GM12878 (cell line): ENCODE data around the gene KCNK7. TPM values are rescaled to one million over a fixed set of nuclear protein-coding genes. Genes with fewer than 3 reads are reported as not detected.

Experiments
- ATAC-seq: fragments of 200-7000 bp; cut with Tn5 transposase; 3 replicates; pipeline ENCODE4 v1.9.1; 2020; ENCODE audit warnings: mild to moderate bottlenecking, moderate library complexity
- BruUV-seq: library from RNA; stranded (reverse); fragments of 400-500 nt; replicated peaks from 2 replicates; lab custom pipeline; 2021; lab: Mats Ljungman, UMichigan
- CTCF ChIA-PET: fragments of 300-600 bp; sonication (Branson Sonifier 250); formaldehyde crosslinking; extraction: SDS; loops from one replicate; lab custom pipeline; 2021; ENCODE audit warnings: inconsistent platforms; lab: Yijun Ruan, JAX
- POLR2A ChIA-PET: fragments of 350-600 bp; formaldehyde crosslinking; extraction: SDS; loops from one replicate; lab custom pipeline; 2021; ENCODE audit warnings: inconsistent platforms; lab: Charles Lee
- RAD21 ChIA-PET: fragments of 300-600 bp; sonication (Branson Sonifier 250); formaldehyde crosslinking; loops from one replicate; lab custom pipeline; 2023; ENCODE audit warnings: antibody characterized with exemption; ENCODE audit not compliant: unreplicated experiment; lab: Charles Lee
- SMC1A ChIA-PET: fragments of 300-600 bp; sonication (Branson Sonifier 250); formaldehyde crosslinking; loops from one replicate; lab custom pipeline; 2023; ENCODE audit not compliant: unreplicated experiment, uncharacterized antibody; lab: Charles Lee
- DNase-seq: peaks from one replicate; pipeline ENCODE4 v3.0.0-alpha.2; 2011; ENCODE audit warnings: low read depth, low spot score
- FAIRE-seq: peaks from 3 replicates; lab custom pipeline; 2011; peaks lifted over from hg19 to GRCh38; lab: Jason Lieb, UNC
- H2AFZ ChIP-seq: 2 replicates; pipeline ENCODE4 v1.6.0; 2011; ENCODE audit warnings: low read depth, low read length, control low read depth; ENCODE audit not compliant: control insufficient read depth
- H3K27ac ChIP-seq: 2 replicates; pipeline ENCODE4 v1.5.1; 2011; ENCODE audit warnings: control low read depth; ENCODE audit not compliant: control insufficient read depth, insufficient read depth
- H3K27me3 ChIP-seq, 2 experiments: replicated peaks in 1 of 2; 2 replicates each; pipeline versions ENCODE4 v1.6.0 to v1.6.1; 2011; ENCODE audit warnings: low read length in 1 of 2; ENCODE audit not compliant: control insufficient read depth in 2 of 2, insufficient read depth in 2 of 2
- H3K36me3 ChIP-seq, 2 experiments: 2 replicates each; pipeline ENCODE4 v1.5.1; 2011; ENCODE audit warnings: low read length in 1 of 2; ENCODE audit not compliant: control insufficient read depth in 2 of 2, insufficient read depth in 2 of 2
- H3K4me1 ChIP-seq: 2 replicates; pipeline ENCODE4 v1.6.1; 2011; ENCODE audit warnings: mild to moderate bottlenecking, low read length, moderate library complexity, mixed read lengths; ENCODE audit not compliant: control insufficient read depth, insufficient read depth
- H3K4me2 ChIP-seq: 2 replicates; pipeline ENCODE4 v1.6.0; 2011; ENCODE audit warnings: control low read depth; ENCODE audit not compliant: control insufficient read depth, insufficient read depth
- H3K4me3 ChIP-seq: fragments of 200-600 bp; sonication (generic); 2 replicates; pipeline ENCODE4 v1.5.1; 2016
- H3K79me2 ChIP-seq: 2 replicates; pipeline ENCODE4 v1.6.0; 2011; ENCODE audit warnings: low read length; ENCODE audit not compliant: control insufficient read depth, insufficient read depth
- H3K9ac ChIP-seq: 2 replicates; pipeline ENCODE4 v1.8.0; 2011; ENCODE audit warnings: low read length, control low read depth, mixed read lengths; ENCODE audit not compliant: control insufficient read depth, insufficient read depth
- H3K9me3 ChIP-seq: replicated peaks from 3 replicates; pipeline ENCODE4 v1.5.1; 2011; ENCODE audit warnings: mild to moderate bottlenecking, low read length; ENCODE audit not compliant: control insufficient read depth, insufficient read depth
- H4K20me1 ChIP-seq: 2 replicates; pipeline ENCODE4 v1.6.0; 2011; ENCODE audit not compliant: control insufficient read depth, insufficient read depth
- ATF3 ChIP-seq: IDR thresholded peaks from 2 replicates; pipeline ENCODE4 v1.6.1; 2011; ENCODE audit warnings: low read depth, mild to moderate bottlenecking, low read length, moderate library complexity, borderline replicate concordance; ENCODE audit errors: extremely low read depth
- E2F8 ChIP-seq: fragments of 450-650 bp; IDR thresholded peaks from 2 replicates; pipeline ENCODE4 v1.6.1; 2018; ENCODE audit warnings: mild to moderate bottlenecking, low read depth, moderate library complexity; ENCODE audit not compliant: partially characterized antibody
- EZH2 ChIP-seq: IDR thresholded peaks from 2 replicates; pipeline ENCODE4 v1.6.1; 2012; ENCODE audit warnings: low read depth, mild to moderate bottlenecking, control low read depth, inconsistent platforms, low read length, borderline replicate concordance; ENCODE audit not compliant: control insufficient read depth
- GABPA ChIP-seq: IDR thresholded peaks from 2 replicates; pipeline ENCODE4 v1.6.1; 2014; ENCODE audit warnings: antibody characterized with exemption, low read depth, mild to moderate bottlenecking, inconsistent platforms
- MEF2B ChIP-seq: fragments of 450-650 bp; IDR thresholded peaks from 2 replicates; pipeline ENCODE4 v1.6.1; 2018; ENCODE audit warnings: mild to moderate bottlenecking, moderate library complexity; ENCODE audit not compliant: partially characterized antibody, poor library complexity, severe bottlenecking
- MYC ChIP-seq: IDR thresholded peaks from 2 replicates; pipeline ENCODE4 v1.6.1; 2011; ENCODE audit warnings: mild to moderate bottlenecking, low read length, moderate library complexity, inconsistent platforms; ENCODE audit not compliant: insufficient read depth, insufficient replicate concordance, insufficient read length, severe bottlenecking
- NBN ChIP-seq: fragments of 450-650 bp; IDR thresholded peaks from 2 replicates; pipeline ENCODE4 v1.6.1; 2016
- NFIC ChIP-seq: IDR thresholded peaks from 2 replicates; pipeline ENCODE4 v1.6.1; 2012; ENCODE audit warnings: low read depth, mild to moderate bottlenecking, inconsistent platforms, low read length, moderate library complexity
- NRF1 ChIP-seq: conservative IDR thresholded peaks from 2 replicates; pipeline ENCODE4 v1.6.1; 2011; ENCODE audit warnings: mild to moderate bottlenecking, low read depth, low read length, improper control_type of control experiment
- PKNOX1 ChIP-seq: fragments of 450-650 bp; IDR thresholded peaks from 2 replicates; pipeline ENCODE4 v1.6.1; 2016; ENCODE audit warnings: mild to moderate bottlenecking
- SMARCA5 ChIP-seq: fragments of 450-650 bp; IDR thresholded peaks from 2 replicates; pipeline ENCODE4 v1.6.1; 2017; ENCODE audit warnings: mild to moderate bottlenecking
- SUZ12 ChIP-seq: fragments of 200-600 bp; sonication (generic); IDR thresholded peaks from one replicate; pipeline ENCODE4 v1.6.1; 2018; ENCODE audit warnings: antibody characterized with exemption, mild to moderate bottlenecking; ENCODE audit not compliant: unreplicated experiment
- TAF1 ChIP-seq: IDR thresholded peaks from 2 replicates; pipeline ENCODE4 v1.6.1; 2011; ENCODE audit warnings: mild to moderate bottlenecking, low read depth, low read length, borderline replicate concordance
- TCF3 ChIP-seq: IDR thresholded peaks from 2 replicates; pipeline ENCODE4 v1.6.1; 2012; ENCODE audit warnings: low read depth, mild to moderate bottlenecking, low read length, borderline replicate concordance; ENCODE audit not compliant: insufficient read depth
- WRNIP1 ChIP-seq: IDR thresholded peaks from 2 replicates; pipeline ENCODE4 v1.6.1; 2011; ENCODE audit warnings: low read depth, low read length, improper control_type of control experiment, borderline replicate concordance
- ZBED1 ChIP-seq: IDR thresholded peaks from 2 replicates; pipeline ENCODE4 v1.6.1; 2016; ENCODE audit warnings: borderline replicate concordance
- ZBTB4 ChIP-seq: fragments of 450-650 bp; formaldehyde crosslinking; IDR thresholded peaks from 2 replicates; pipeline ENCODE4 v1.4.0; 2022; ENCODE audit warnings: mild to moderate bottlenecking, moderate library complexity
- WGBS: methylation state at CpG from one replicate; pipeline ENCODE4 v1.1.6; 2016; ENCODE audit warnings: low lambda C conversion rate; ENCODE audit not compliant: insufficient replicate concordance, insufficient coverage; ENCODE audit errors: missing lambda C conversion rate; 5-methylcytosine and 5-hydroxymethylcytosine counted together
- in situ Hi-C: fragments of 300-500 bp; cut with MboI; formaldehyde crosslinking; loops from 9 replicates; pipeline ENCODE4 v1.14.3; 2018; ENCODE audit warnings: mixed read lengths
- intact Hi-C: fragments of 100-400 bp; cut with micrococcal nuclease; formaldehyde crosslinking; loops from one replicate; pipeline ENCODE4 v1.14.2; 2022; ENCODE audit not compliant: unreplicated experiment
- polyA plus RNA-seq, 11 experiments: library from polyadenylated mRNA; depleted of rRNA in 4 of 11; unstranded in 6 of 11; stranded (reverse) in 5 of 11; fragments of >200 nt; fragmentation: Nextera tagmentation in 4 of 11; fragmentation: Illumina TruSeq in 1 of 11; extraction: Ambion mirVana in 4 of 11; extraction: Trizol in 1 of 11; gene quantifications; 1 replicate in 1 of 11; 2 replicates in 10 of 11; pipeline versions ENCODE4 v1.2.1 to v1.2.3, GENCODE V29; 2011 to 2016; ENCODE audit warnings: inconsistent platforms in 2 of 11, missing spikeins in 2 of 11, low read depth in 1 of 11
- total RNA-seq, 4 experiments: library from RNA; depleted of rRNA in 3 of 4; stranded (reverse); fragments of >200 nt in 3 of 4; fragmentation: Illumina TruSeq in 1 of 4; extraction: Trizol in 1 of 4; gene quantifications; 2 replicates each; pipeline versions ENCODE4 v1.2.1 to v1.2.3, GENCODE V29; 2013 to 2021

KCNK7 gene
- total and polyA plus RNA-seq, 10 of the 15 experiments (the other 5 are each of a cell fraction or from before 2014, with no cell fraction given) = 0.11 to 0.54 (median 0.23) TPM; not detected in 7

GRCh38 chr11:65584723-65585171 is 10.9 kb downstream of the KCNK7 start:
- H3K4me2 ChIP-seq = no peak overlapping the region
- no peak overlapping the region for H3K27ac ChIP-seq
- no peaks in the 10 kb centered on the region for H3K27me3 ChIP-seq
- no peaks in the 10 kb centered on the region for H4K20me1 ChIP-seq
- 99% methylated on average over 26 of the region's 46 CpGs for WGBS
- DNase-seq = no peak
- H2AFZ ChIP-seq = no peak overlapping the region
- H3K9me3 ChIP-seq = no peaks in the 10 kb centered on the region
- FAIRE-seq = no peak
- H3K79me2 ChIP-seq = peaks cover 16% of the 10 kb centered on the region
- H3K4me3 ChIP-seq = no peak overlapping the region
- ChIA-PET POLR2A (interaction anchor here (5.9 kb wide), 1 partner anchor 8 kb away, joined by 129 read pairs; the partner anchor contains the start of gene EHBP1L1), CTCF (no interaction called here), SMC1A (interaction anchor here (3.9 to 6.2 kb wide), 2 partner anchors 8 to 13 kb away, joined by 37 to 93 read pairs; partner anchors contain the start of genes EHBP1L1, FAM89B and ZNRD2), RAD21 (interaction anchor here (6.5 kb wide), 1 partner anchor 8 kb away, joined by 132 read pairs; the partner anchor contains the start of gene EHBP1L1)
- no TSS peak for BruUV-seq
- H3K36me3 ChIP-seq = peaks cover 14% of the 10 kb centered on the region in 2 experiments; a peak in 3 of 4 replicates
- intact Hi-C loops (no loop called here), in situ Hi-C loops (no loop called here)
- peaks cover 44% of the 10 kb centered on the region for H3K4me1 ChIP-seq
- no peak for ATAC-seq
- no peak overlapping the region for H3K9ac ChIP-seq
- no peak for TF ChIP-seq MEF2B
- no peak for TF ChIP-seq TAF1
- TF ChIP-seq SUZ12 = no peak
- TF ChIP-seq E2F8 = no peak
- no peak for TF ChIP-seq ZBTB4 (CRISPR knock-in tag)
- no peak for TF ChIP-seq NFIC
- TF ChIP-seq ZBED1 = no peak
- no peak for TF ChIP-seq PKNOX1
- TF ChIP-seq MYC = no peak
- TF ChIP-seq EZH2 = no peak
- no peak for TF ChIP-seq ATF3
- no peak for TF ChIP-seq SMARCA5
- TF ChIP-seq TCF3 = no peak
- no peak for TF ChIP-seq NRF1
- no peak for TF ChIP-seq NBN
- no peak for TF ChIP-seq GABPA
- TF ChIP-seq WRNIP1 = no peak
